Measurements from ENCODE around the gene PLCG2. TPM values are rescaled to one million over a fixed set of nuclear protein-coding genes. Genes with fewer than 3 reads are reported as not detected.

Gene PLCG2
- polyA plus RNA-seq, 2 of the 4 experiments (the other 2 are of a cell fraction), result 2.8 to 6.0 TPM

- TF ChIP-seq, protein P1, sequence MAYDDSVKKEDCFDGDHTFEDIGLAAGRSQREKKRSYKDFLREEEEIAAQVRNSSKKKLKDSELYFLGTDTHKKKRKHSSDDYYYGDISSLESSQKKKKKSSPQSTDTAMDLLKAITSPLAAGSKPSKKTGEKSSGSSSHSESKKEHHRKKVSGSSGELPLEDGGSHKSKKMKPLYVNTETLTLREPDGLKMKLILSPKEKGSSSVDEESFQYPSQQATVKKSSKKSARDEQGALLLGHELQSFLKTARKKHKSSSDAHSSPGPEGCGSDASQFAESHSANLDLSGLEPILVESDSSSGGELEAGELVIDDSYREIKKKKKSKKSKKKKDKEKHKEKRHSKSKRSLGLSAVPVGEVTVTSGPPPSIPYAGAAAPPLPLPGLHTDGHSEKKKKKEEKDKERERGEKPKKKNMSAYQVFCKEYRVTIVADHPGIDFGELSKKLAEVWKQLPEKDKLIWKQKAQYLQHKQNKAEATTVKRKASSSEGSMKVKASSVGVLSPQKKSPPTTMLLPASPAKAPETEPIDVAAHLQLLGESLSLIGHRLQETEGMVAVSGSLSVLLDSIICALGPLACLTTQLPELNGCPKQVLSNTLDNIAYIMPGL (CRISPR knock-in tag; IDR thresholded peaks at IDR 0.05; ENCODE audit: borderline replicate concordance), result no peak
- TF ChIP-seq, protein P2, sequence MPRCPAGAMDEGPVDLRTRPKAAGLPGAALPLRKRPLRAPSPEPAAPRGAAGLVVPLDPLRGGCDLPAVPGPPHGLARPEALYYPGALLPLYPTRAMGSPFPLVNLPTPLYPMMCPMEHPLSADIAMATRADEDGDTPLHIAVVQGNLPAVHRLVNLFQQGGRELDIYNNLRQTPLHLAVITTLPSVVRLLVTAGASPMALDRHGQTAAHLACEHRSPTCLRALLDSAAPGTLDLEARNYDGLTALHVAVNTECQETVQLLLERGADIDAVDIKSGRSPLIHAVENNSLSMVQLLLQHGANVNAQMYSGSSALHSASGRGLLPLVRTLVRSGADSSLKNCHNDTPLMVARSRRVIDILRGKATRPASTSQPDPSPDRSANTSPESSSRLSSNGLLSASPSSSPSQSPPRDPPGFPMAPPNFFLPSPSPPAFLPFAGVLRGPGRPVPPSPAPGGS (IDR thresholded peaks at IDR 0.05), result no peak
- TF ChIP-seq RCOR1 (IDR thresholded peaks at IDR 0.05; ENCODE audit: low read depth, low read length) (no peak), EHMT2 (IDR thresholded peaks at IDR 0.05; ENCODE audit: low read depth) (no peak)
Observed at GRCh38 chr16:81894592-81894991, 115.5 kb downstream of the PLCG2 start (continued).

DNA sequence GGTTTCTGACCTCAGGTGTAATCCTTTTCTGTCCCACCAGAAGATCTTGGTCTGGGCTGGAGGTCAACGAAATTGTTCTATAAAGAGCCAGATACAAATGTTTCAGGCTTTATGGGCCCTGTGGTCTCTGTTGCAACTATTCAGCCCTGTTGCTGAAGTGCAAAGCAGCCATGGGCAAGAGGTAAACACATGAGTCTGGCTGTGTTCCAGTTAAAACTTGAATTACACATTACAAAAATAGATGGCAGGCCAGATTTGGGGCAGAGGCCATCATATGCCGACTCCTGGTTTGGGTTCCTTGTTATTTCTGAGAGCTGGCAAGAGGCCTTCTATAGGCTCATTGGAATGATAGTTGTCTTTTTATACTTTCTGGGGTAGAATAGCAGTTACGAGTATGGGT lies 117.8 kb downstream of the PLCG2 start:
- ChIA-PET POLR2A (no interaction called here), CTCF (interaction anchor here (1.8 to 3.4 kb wide), 2 partner anchors 12 to 334 kb away, joined by 6 to 10 read pairs; no protein-coding TSS in a partner anchor)
- ATAC-seq (no peak), FAIRE-seq (no peak), DNase-seq (ENCODE audit: low read depth in 1 of 2, low spot score in 1 of 2) (no peak)
- WGBS (ENCODE audit: missing lambda C conversion rate), result 60% methylated on average over 3 of the region's 3 CpGs
- Histone ChIP-seq H3K4me1 (no peaks in the 10 kb centered on the region), H3K4me2 (no peak overlapping the region), H3K27ac (no peak overlapping the region), H3K9me3 (no peaks in the 10 kb centered on the region), H3K4me3 (no peak overlapping the region)
- TF ChIP-seq NFE2L2 (conservative IDR thresholded peaks at IDR 0.05; ENCODE audit: low read length), result no peak
- TF ChIP-seq ZNF302 (CRISPR knock-in tag; IDR thresholded peaks at IDR 0.05), result no peak
- TF ChIP-seq ZC3H11A (IDR thresholded peaks at IDR 0.05), result no peak
- no peak for TF ChIP-seq GATA3 (IDR thresholded peaks at IDR 0.05; ENCODE audit: borderline replicate concordance)
- no peak for TF ChIP-seq ZFP36 (IDR thresholded peaks at IDR 0.05; ENCODE audit: borderline replicate concordance, partially characterized antibody)
- TF ChIP-seq CBX8 (IDR thresholded peaks at IDR 0.05), result no peak
- TF ChIP-seq, protein P3, sequence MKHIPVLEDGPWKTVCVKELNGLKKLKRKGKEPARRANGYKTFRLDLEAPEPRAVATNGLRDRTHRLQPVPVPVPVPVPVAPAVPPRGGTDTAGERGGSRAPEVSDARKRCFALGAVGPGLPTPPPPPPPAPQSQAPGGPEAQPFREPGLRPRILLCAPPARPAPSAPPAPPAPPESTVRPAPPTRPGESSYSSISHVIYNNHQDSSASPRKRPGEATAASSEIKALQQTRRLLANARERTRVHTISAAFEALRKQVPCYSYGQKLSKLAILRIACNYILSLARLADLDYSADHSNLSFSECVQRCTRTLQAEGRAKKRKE (CRISPR knock-in tag; IDR thresholded peaks at IDR 0.05; ENCODE audit: low read depth), result no peak
- TF ChIP-seq PBX3 (IDR thresholded peaks at IDR 0.05), result no peak
- TF ChIP-seq HOXB5 (CRISPR knock-in tag; IDR thresholded peaks at IDR 0.05), result no peak
- TF ChIP-seq MYC (IDR thresholded peaks at IDR 0.05; ENCODE audit: borderline replicate concordance, low read length), result no peak
- TF ChIP-seq HDAC2 (IDR thresholded peaks at IDR 0.05), result no peak
- TF ChIP-seq TFCP2L1 (CRISPR knock-in tag; IDR thresholded peaks at IDR 0.05), result no peak
- TF ChIP-seq FOXS1 (CRISPR knock-in tag; IDR thresholded peaks at IDR 0.05), result no peak
- TF ChIP-seq, protein P4, sequence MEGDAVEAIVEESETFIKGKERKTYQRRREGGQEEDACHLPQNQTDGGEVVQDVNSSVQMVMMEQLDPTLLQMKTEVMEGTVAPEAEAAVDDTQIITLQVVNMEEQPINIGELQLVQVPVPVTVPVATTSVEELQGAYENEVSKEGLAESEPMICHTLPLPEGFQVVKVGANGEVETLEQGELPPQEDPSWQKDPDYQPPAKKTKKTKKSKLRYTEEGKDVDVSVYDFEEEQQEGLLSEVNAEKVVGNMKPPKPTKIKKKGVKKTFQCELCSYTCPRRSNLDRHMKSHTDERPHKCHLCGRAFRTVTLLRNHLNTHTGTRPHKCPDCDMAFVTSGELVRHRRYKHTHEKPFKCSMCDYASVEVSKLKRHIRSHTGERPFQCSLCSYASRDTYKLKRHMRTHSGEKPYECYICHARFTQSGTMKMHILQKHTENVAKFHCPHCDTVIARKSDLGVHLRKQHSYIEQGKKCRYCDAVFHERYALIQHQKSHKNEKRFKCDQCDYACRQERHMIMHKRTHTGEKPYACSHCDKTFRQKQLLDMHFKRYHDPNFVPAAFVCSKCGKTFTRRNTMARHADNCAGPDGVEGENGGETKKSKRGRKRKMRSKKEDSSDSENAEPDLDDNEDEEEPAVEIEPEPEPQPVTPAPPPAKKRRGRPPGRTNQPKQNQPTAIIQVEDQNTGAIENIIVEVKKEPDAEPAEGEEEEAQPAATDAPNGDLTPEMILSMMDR (IDR thresholded peaks at IDR 0.05), result no peak
- TF ChIP-seq RAD21 (conservative IDR thresholded peaks at IDR 0.05 in 1 of 2, IDR thresholded peaks at IDR 0.05 in 1 of 2), result no peak
